CD4-positive, alpha-beta T cell treated with Interleukin-10 for 1 hour (primary cell): ENCODE measurements around the gene SPATS2L.

Source experiments
- DNase-seq: peaks from one replicate; pipeline ENCODE4 v3.0.0-alpha.2; 2020

SPATS2L gene, protein sequence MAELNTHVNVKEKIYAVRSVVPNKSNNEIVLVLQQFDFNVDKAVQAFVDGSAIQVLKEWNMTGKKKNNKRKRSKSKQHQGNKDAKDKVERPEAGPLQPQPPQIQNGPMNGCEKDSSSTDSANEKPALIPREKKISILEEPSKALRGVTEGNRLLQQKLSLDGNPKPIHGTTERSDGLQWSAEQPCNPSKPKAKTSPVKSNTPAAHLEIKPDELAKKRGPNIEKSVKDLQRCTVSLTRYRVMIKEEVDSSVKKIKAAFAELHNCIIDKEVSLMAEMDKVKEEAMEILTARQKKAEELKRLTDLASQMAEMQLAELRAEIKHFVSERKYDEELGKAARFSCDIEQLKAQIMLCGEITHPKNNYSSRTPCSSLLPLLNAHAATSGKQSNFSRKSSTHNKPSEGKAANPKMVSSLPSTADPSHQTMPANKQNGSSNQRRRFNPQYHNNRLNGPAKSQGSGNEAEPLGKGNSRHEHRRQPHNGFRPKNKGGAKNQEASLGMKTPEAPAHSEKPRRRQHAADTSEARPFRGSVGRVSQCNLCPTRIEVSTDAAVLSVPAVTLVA

GRCh38 chr2:200306196-200306930 is at the start of gene SPATS2L:
TSS of gene SPATS2L (plus strand) at chr2:200306693. CDS start at chr2:200389245, 82,552 bp downstream.
- DNase-seq: peak; percentile 34

- DNase-seq: no peak
These were observed 48.9 kb upstream of the SPATS2L start for GRCh38 chr2:200257570-200257969.

DNA sequence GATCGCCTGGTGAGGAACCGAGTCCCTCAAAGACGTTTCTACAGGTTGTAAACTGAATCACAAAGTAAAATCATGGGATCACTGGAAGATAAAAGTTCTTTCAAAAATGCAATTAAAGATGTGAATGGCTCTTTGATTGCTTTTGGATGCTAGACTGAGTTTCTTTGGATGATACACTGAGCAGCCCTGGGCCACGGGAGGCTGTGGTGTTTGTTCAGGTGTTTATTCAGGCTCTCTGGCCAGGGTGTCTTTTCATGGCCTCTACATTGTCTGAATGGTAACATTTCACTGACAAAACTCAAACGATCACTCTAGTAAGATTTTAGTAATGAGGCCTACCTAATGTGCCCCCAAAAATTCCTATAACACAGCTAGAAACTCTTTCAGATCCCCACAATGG is 48.4 kb upstream of the SPATS2L start:
- no peak for DNase-seq

GRCh38 chr2:200258881-200259576 is 47.5 kb upstream of the SPATS2L start:
- DNase-seq: no peak

- DNase-seq: no peak
These were observed 46.9 kb upstream of the SPATS2L start for GRCh38 chr2:200259577-200259957.

DNA sequence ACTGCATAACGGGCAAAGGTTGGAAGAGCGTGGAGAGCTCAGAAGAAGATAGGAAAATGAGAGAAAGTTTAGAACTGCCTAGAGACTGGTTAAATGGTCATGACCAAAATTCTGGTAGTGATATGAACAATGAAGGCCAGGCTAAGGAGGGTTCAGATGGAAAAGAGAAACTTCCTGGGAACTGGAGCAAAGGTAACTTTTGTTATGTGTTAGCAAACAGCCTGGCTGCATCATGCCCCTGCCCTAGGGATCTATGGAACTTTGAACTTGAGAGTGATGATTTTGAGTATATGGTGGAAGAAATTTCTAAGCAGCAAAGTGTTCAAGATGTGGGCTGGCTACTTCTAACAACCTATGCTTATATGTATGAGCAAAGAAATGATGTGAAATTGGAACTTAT is 44.4 kb upstream of the SPATS2L start:
- no peak for DNase-seq

- DNase-seq: no peak
These were observed 43.2 kb upstream of the SPATS2L start for GRCh38 chr2:200263279-200263678.

- DNase-seq: no peak
These were observed 41.9 kb upstream of the SPATS2L start for GRCh38 chr2:200264631-200265030.

DNA sequence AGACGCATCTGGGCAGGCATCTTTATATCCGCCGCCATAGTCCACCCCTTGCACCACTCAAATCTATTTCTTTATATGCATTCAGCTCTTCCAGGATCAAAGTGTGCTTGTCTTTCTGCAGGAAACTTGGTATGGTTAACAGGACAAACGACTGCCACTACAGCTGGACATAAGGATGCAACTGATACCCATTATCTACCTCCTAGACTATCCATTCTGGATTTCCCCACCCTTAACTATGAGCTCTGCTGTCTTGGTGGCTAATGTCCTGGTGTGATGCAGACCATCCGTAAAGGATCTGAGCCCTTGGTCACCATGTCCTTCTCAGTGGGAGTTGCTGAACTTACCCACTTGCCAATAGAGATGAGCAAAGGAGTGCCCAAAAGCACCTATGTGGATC is 40.1 kb upstream of the SPATS2L start:
- DNase-seq: no peak

GRCh38 chr2:200267350-200267749 is 39.1 kb upstream of the SPATS2L start:
- no peak for DNase-seq

- no peak for DNase-seq
These were observed 35.8 kb upstream of the SPATS2L start for GRCh38 chr2:200270732-200271131.

DNA sequence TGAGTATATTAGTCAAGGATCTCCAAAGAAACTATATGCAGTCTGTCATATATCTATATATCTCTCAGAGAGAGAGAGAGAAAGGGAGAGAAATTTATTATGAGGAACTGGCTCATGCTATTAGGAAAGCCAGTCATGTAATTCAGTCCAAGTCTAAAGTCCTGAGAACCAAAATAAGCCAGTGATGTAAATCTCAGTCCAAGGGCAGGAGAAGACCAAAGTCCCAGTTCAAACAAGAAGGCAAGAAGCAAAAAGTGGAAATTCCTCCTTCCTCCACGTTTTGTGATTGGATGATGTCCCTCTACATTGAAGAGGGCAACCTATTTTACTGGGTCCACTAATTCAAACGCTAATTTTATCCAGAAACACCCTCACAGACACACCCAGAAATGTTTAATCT is 34.2 kb upstream of the SPATS2L start:
- no peak for DNase-seq

GRCh38 chr2:200274116-200275075 is 32.1 kb upstream of the SPATS2L start:
- no peak for DNase-seq

GRCh38 chr2:200275295-200276013 is 31.0 kb upstream of the SPATS2L start:
- DNase-seq: no peak

- DNase-seq: no peak
These were observed 30.0 kb upstream of the SPATS2L start for GRCh38 chr2:200276472-200276871.

DNA sequence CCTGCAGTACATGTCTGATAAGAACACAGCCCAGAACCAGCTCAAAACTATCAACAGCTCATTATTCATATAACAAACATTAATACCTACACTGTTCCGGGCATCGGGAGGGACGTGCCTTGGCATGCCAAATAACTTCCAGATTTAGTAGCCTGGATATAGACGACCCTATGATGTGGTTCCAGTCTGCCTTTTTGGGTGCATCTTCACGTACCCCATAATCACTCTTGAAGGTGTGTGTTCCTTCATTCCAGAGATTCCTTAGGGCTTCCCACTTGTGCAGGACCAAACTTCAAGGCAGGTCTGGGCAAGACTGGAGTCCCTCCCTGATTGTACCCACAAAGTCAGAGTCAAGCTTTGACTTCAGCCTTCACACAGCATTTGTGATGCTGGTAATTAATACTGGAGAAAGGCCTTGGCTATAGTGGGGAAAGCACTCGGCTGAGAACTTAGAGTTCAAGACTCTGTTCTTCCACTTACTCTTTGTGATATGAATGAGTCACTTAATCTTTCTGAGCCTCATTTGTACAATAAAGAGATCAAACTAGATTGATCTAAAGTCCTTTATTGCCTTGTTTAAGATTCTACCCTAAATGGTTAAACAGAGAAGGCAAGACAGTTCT is 27.7 kb upstream of the SPATS2L start:
- DNase-seq: no peak

DNA sequence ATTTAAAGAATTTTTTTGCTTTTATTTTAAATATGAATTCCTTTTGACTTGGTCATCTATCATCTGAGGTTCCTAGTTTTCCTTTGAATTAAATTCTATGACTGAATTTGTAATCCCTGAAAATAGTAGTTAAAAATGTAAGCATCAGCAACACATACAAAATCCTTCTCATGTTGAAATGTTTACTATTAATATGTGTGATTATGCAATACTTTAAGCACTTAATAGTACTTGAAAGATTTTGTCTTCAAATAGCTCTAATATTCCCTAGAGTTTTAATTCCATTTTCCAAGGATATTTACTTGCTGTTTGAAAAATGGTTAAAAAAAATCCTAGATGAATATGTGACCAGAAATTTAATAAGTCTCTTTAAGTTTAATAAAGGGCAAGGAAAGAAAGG is 26.6 kb upstream of the SPATS2L start:
- DNase-seq: no peak

DNA sequence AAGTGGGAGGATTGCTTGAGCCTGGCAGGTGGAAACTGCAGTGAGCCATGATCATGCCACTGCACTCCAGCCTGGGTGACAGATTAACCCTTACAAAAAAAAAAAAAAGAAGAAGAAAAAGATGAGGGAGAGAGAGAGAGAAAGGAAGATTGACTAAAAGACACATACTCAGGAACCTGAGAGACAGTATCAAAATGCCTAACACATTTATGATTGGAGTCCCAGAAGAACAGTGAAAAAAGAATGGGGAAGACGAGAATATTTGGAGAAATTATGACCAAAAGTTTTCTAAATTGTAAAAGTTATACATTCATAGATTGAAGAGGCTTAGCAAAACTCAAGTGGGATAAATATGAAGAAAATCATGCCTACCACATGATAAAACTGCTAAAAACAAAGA is 19.9 kb upstream of the SPATS2L start:
- no peak for DNase-seq

DNA sequence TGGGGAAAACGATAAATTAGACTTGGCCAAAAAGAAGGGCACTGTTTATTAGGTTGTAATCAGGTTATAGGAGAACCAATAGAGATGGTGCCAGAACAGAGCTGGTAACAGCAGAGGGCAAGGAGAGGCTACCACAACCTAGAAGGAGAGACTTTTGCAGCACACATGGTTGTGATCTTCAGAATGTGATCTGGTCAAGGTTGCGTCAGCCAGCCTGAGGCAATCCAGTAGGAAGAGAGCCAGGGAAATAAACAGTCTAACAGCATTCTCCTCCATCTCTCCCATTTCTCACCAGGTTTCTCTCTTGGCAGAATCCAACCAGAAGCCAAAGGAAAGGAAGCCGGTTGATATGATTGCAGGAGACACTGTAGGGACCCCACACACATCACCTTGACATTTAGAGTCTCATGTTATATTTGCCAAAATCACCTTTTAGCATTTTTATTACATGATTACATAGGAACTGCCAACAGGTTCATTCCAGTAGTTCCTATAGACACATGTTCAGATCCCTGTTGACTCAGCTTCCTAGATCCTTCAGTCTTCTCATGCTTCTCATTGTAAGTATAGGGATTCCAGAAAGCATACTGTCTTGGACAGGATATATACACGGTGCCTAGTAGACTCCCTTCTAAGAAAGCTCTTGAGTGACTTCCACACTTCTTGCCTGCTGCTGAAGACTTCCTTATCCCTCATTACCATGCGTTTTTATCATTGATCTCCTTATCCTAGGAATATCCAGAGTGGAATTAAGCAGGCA is 17.6 kb upstream of the SPATS2L start:
- DNase-seq: no peak

- DNase-seq: no peak
These were observed 10.4 kb upstream of the SPATS2L start for GRCh38 chr2:200296118-200296517.
